Lower leg skin (tissue), 3 donors: Measurements from ENCODE around the gene NCDN.

Experiments
- CTCF ChIP-seq, 3 donors: fragments of 450-650 bp; IDR thresholded peaks; one replicate each; pipeline ENCODE4 v1.5.1; 2016; ENCODE audit warnings: antibody characterized with exemption in 3 of 3, mild to moderate bottlenecking in 3 of 3, moderate library complexity in 2 of 3
- POLR2A ChIP-seq, 2 donors: fragments of 450-650 bp; IDR thresholded peaks; one replicate each; pipeline ENCODE4 v1.6.1; 2016 to 2017; ENCODE audit warnings: antibody characterized with exemption in 2 of 2, mild to moderate bottlenecking in 1 of 2, moderate library complexity in 1 of 2

GRCh38 chr1:35603941-35604340 is 46.3 kb downstream of the NCDN start:
- no peak for TF ChIP-seq CTCF (IDR thresholded peaks at IDR 0.05)
- TF ChIP-seq POLR2A (IDR thresholded peaks at IDR 0.05) = no peak
